CD4-positive, alpha-beta memory T cell (primary cell): Measurements from ENCODE around the gene OR5AU1. TPM values are rescaled to one million over a fixed set of nuclear protein-coding genes. Genes with fewer than 3 reads are reported as not detected.

Source experiments
- CTCF ChIA-PET: fragments of 350-600 bp; sonication (Branson Sonifier 250); formaldehyde crosslinking; loops from one replicate; lab custom pipeline; 2021; ENCODE audit warnings: inconsistent platforms; ENCODE audit not compliant: partially characterized antibody; lab: Charles Lee
- POLR2A ChIA-PET: fragments of 350-600 bp; sonication (Branson Sonifier 250); formaldehyde crosslinking; loops from one replicate; lab custom pipeline; 2021; ENCODE audit not compliant: partially characterized antibody; lab: Charles Lee
- DNase-seq, 5 donors: peaks; one replicate each; pipeline versions ENCODE4 v3.0.0 to v3.0.0-alpha.2; 2020 to 2022; ENCODE audit warnings: mixed read lengths in 1 of 5
- H3K27ac ChIP-seq: one replicate; pipeline ENCODE4 v1.7.0; 2013; ENCODE audit warnings: low read depth, low read length
- H3K27me3 ChIP-seq: 2 replicates; pipeline ENCODE4 v1.7.0; 2013; ENCODE audit warnings: mild to moderate bottlenecking, low read length, moderate library complexity; ENCODE audit not compliant: insufficient read depth
- H3K36me3 ChIP-seq: 2 replicates; pipeline ENCODE4 v1.7.0; 2013; ENCODE audit warnings: mild to moderate bottlenecking, low read length, moderate library complexity; ENCODE audit not compliant: insufficient read depth
- H3K4me1 ChIP-seq: 2 replicates; pipeline ENCODE4 v1.7.0; 2013; ENCODE audit warnings: mild to moderate bottlenecking, low read length, moderate library complexity; ENCODE audit not compliant: insufficient read depth
- H3K4me3 ChIP-seq, 2 donors: one replicate each; pipeline ENCODE4 v1.7.0; 2013; ENCODE audit warnings: low read length in 2 of 2, mild to moderate bottlenecking in 1 of 2
- H3K9me3 ChIP-seq, 2 donors: one replicate each; pipeline ENCODE4 v1.7.0; 2013; ENCODE audit warnings: low read length in 2 of 2, control low read depth in 1 of 2; ENCODE audit not compliant: control insufficient read depth in 1 of 2
- H3K27ac Mint-ChIP-seq, 7 donors: one replicate each; pipeline ENCODE4 v1.8.0; 2020 to 2021; ENCODE audit warnings: mixed read lengths in 7 of 7, mild to moderate bottlenecking in 6 of 7, inconsistent platforms in 3 of 7, moderate library complexity in 3 of 7
- H3K27me3 Mint-ChIP-seq, 2 donors: one replicate each; pipeline ENCODE4 v1.8.0; 2020 to 2021; ENCODE audit warnings: mixed read lengths in 2 of 2
- H3K36me3 Mint-ChIP-seq, 2 donors: one replicate each; pipeline ENCODE4 v1.8.0; 2020 to 2021; ENCODE audit warnings: mixed read lengths in 2 of 2, inconsistent platforms in 1 of 2, mild to moderate bottlenecking in 1 of 2
- H3K4me1 Mint-ChIP-seq, 4 donors: one replicate each; pipeline ENCODE4 v1.8.0; 2020 to 2021; ENCODE audit warnings: mixed read lengths in 4 of 4, mild to moderate bottlenecking in 1 of 4
- H3K4me3 Mint-ChIP-seq, 8 donors: one replicate each; pipeline ENCODE4 v1.8.0; 2020 to 2021; ENCODE audit warnings: mixed read lengths in 8 of 8, mild to moderate bottlenecking in 7 of 8, moderate library complexity in 6 of 8, inconsistent platforms in 3 of 8
- H3K9me3 Mint-ChIP-seq, 8 donors: one replicate each; pipeline ENCODE4 v1.8.0; 2020 to 2021; ENCODE audit warnings: mixed read lengths in 8 of 8, mild to moderate bottlenecking in 5 of 8, inconsistent platforms in 3 of 8, moderate library complexity in 1 of 8
- intact Hi-C: fragments of 100-400 bp; cut with micrococcal nuclease; formaldehyde crosslinking; loops from one replicate; pipeline ENCODE4 v1.15.1; 2023
- polyA plus RNA-seq, 2 donors: library from polyadenylated mRNA; unstranded; fragments of 300-500 nt; fragmentation: Illumina TruSeq; gene quantifications; one replicate each; pipeline ENCODE4 v1.2.3, GENCODE V29; 2021
- total RNA-seq, 2 experiments: library from RNA; stranded (reverse); gene quantifications; one replicate each; pipeline ENCODE4 v1.2.3, GENCODE V29; 2021

Gene OR5AU1
- total and polyA plus RNA-seq, 4 experiments from 2014 or later, result not detected

GRCh38 chr14:21201732-21202462 is 46.0 kb upstream of the OR5AU1 start:
- H3K4me3 ChIP-seq, result no peak overlapping the region
- H3K27me3 Mint-ChIP-seq, result no peaks in the 10 kb centered on the region
- no peak overlapping the region for H3K27ac ChIP-seq
- no peaks in the 10 kb centered on the region for H3K27me3 ChIP-seq
- H3K9me3 Mint-ChIP-seq, result peaks cover 0 to 3% (median 0%) of the 10 kb centered on the region in 8 donors
- intact Hi-C loops, result loop anchor here (2.0 kb wide), 1 partner anchor 15 kb away; no protein-coding TSS in a partner anchor
- H3K36me3 Mint-ChIP-seq, result peaks cover 7 to 18% of the 10 kb centered on the region in 2 donors
- H3K36me3 ChIP-seq, result peaks cover 6% of the 10 kb centered on the region
- H3K27ac Mint-ChIP-seq, result peak overlapping the region in 5 of 7 donors; percentile 4 to 32 (median 15)
- H3K4me1 Mint-ChIP-seq, result peaks cover 10 to 25% (median 20%) of the 10 kb centered on the region in 4 donors
- POLR2A ChIA-PET, result interaction anchor here (0.7 to 0.9 kb wide), 2 partner anchors 14 to 22 kb away, joined by 3 to 4 read pairs; no protein-coding TSS in a partner anchor
- CTCF ChIA-PET, result interaction anchor here (0.6 to 1.7 kb wide), 3 partner anchors 12 to 65 kb away, joined by 3 to 4 read pairs (median 3); no protein-coding TSS in a partner anchor
- H3K4me1 ChIP-seq, result no peaks in the 10 kb centered on the region
- no peak overlapping the region for H3K4me3 Mint-ChIP-seq
- no peak for DNase-seq
- no peaks in the 10 kb centered on the region for H3K9me3 ChIP-seq

GRCh38 chr14:21200752-21201461 is 45.0 kb upstream of the OR5AU1 start:
- Mint-ChIP-seq H3K27me3 (no peaks in the 10 kb centered on the region), H3K4me1 (peaks cover 10 to 22% (median 17%) of the 10 kb centered on the region in 4 donors), H3K36me3 (peaks cover 4 to 9% of the 10 kb centered on the region in 2 donors), H3K27ac (peak overlapping the region in 2 of 7 donors; percentile 33 to 59), H3K9me3 (peaks cover 0 to 3% (median 0%) of the 10 kb centered on the region in 8 donors), H3K4me3 (no peak overlapping the region)
- DNase-seq, result no peak
- H3K4me1 ChIP-seq, result no peaks in the 10 kb centered on the region
- H3K9me3 ChIP-seq, result no peaks in the 10 kb centered on the region
- intact Hi-C loops, result no loop called here
- ChIA-PET POLR2A (interaction anchor here (1.1 kb wide), 1 partner anchor 8 kb away, joined by 3 read pairs; no protein-coding TSS in a partner anchor), CTCF (no interaction called here)
- H3K27me3 ChIP-seq, result no peaks in the 10 kb centered on the region
- no peak overlapping the region for H3K27ac ChIP-seq
- H3K4me3 ChIP-seq, result no peak overlapping the region
- no peaks in the 10 kb centered on the region for H3K36me3 ChIP-seq

- H3K27me3 ChIP-seq, result no peaks in the 10 kb centered on the region
- H3K4me1 Mint-ChIP-seq, result peaks cover 10 to 19% (median 16%) of the 10 kb centered on the region in 4 donors
- DNase-seq, result no peak
- no peak overlapping the region for H3K27ac ChIP-seq
- H3K4me3 Mint-ChIP-seq, result no peak overlapping the region
- H3K36me3 Mint-ChIP-seq, result peaks cover 0 to 3% of the 10 kb centered on the region in 2 donors
- H3K9me3 Mint-ChIP-seq, result peaks cover 0 to 3% (median 0%) of the 10 kb centered on the region in 8 donors
- ChIA-PET CTCF (no interaction called here), POLR2A (no interaction called here)
- no peaks in the 10 kb centered on the region for H3K9me3 ChIP-seq
- intact Hi-C loops, result no loop called here
- no peak overlapping the region for H3K4me3 ChIP-seq
- H3K27ac Mint-ChIP-seq, result no peak overlapping the region
- H3K36me3 ChIP-seq, result no peaks in the 10 kb centered on the region
- no peaks in the 10 kb centered on the region for H3K27me3 Mint-ChIP-seq
- H3K4me1 ChIP-seq, result no peaks in the 10 kb centered on the region
Measured at GRCh38 chr14:21199611-21200560, 44.0 kb upstream of the OR5AU1 start.

GRCh38 chr14:21197418-21198205 is 41.7 kb upstream of the OR5AU1 start:
- H3K27me3 Mint-ChIP-seq, result no peaks in the 10 kb centered on the region
- ChIA-PET CTCF (interaction anchor here (0.6 kb wide), 1 partner anchor 146 kb away, joined by 3 read pairs; no protein-coding TSS in a partner anchor), POLR2A (no interaction called here)

GRCh38 chr14:21194597-21194996 is 38.7 kb upstream of the OR5AU1 start:
- Mint-ChIP-seq H3K27me3 (no peaks in the 10 kb centered on the region), H3K9me3 (peaks cover 0 to 3% (median 0%) of the 10 kb centered on the region in 8 donors), H3K36me3 (no peaks in the 10 kb centered on the region), H3K27ac (no peak overlapping the region), H3K4me3 (no peak overlapping the region), H3K4me1 (peaks cover 4 to 16% (median 8%) of the 10 kb centered on the region in 4 donors)
- DNase-seq, result no peak
- Histone ChIP-seq H3K36me3 (no peaks in the 10 kb centered on the region), H3K4me3 (no peak overlapping the region), H3K4me1 (peaks cover 12% of the 10 kb centered on the region), H3K27ac (no peak overlapping the region), H3K27me3 (no peaks in the 10 kb centered on the region), H3K9me3 (no peaks in the 10 kb centered on the region)
- ChIA-PET CTCF (interaction anchor here (0.7 kb wide), 1 partner anchor 97 kb away, joined by 5 read pairs; no protein-coding TSS in a partner anchor), POLR2A (no interaction called here)
- intact Hi-C loops, result no loop called here

More at GRCh38 chr14:21197418-21198205, 41.7 kb upstream of the OR5AU1 start:
- Histone ChIP-seq H3K27me3 (no peaks in the 10 kb centered on the region), H3K36me3 (no peaks in the 10 kb centered on the region), H3K4me1 (no peaks in the 10 kb centered on the region), H3K27ac (no peak overlapping the region), H3K4me3 (no peak overlapping the region), H3K9me3 (no peaks in the 10 kb centered on the region)
- Mint-ChIP-seq H3K9me3 (peaks cover 0 to 3% (median 0%) of the 10 kb centered on the region in 8 donors), H3K4me1 (peaks cover under 1 to 12% (median 6%) of the 10 kb centered on the region in 4 donors), H3K27ac (peak overlapping the region in 3 of 7 donors; percentile 40 to 73 (median 69)), H3K4me3 (no peak overlapping the region), H3K36me3 (peaks cover 0 to 2% of the 10 kb centered on the region in 2 donors)
- intact Hi-C loops, result no loop called here
- no peak for DNase-seq
